ENCODE data around the gene DZIP1L.
A peak's percentile ranks its signal among the peaks of the same experiment; 100 is the strongest.

The DZIP1L gene

DNA sequence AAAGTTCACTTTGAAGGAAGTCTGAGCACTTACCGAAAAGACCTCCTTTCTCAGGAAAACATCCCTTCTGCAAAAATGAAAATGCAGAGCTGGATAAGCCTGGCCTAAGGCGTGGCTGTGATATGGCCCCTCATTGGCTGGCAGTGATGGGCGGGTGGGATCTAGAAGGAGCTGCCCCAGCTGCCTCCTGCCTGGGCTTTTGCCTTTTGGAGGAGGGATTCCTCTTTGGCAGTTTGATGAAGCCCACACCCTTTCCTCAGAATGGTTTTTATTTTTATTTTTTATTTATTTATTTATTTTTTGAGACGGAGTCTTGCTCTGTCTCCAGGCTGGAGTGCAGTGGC is 4.0 kb upstream of the DZIP1L start:
- TF ChIP-seq, protein P1, sequence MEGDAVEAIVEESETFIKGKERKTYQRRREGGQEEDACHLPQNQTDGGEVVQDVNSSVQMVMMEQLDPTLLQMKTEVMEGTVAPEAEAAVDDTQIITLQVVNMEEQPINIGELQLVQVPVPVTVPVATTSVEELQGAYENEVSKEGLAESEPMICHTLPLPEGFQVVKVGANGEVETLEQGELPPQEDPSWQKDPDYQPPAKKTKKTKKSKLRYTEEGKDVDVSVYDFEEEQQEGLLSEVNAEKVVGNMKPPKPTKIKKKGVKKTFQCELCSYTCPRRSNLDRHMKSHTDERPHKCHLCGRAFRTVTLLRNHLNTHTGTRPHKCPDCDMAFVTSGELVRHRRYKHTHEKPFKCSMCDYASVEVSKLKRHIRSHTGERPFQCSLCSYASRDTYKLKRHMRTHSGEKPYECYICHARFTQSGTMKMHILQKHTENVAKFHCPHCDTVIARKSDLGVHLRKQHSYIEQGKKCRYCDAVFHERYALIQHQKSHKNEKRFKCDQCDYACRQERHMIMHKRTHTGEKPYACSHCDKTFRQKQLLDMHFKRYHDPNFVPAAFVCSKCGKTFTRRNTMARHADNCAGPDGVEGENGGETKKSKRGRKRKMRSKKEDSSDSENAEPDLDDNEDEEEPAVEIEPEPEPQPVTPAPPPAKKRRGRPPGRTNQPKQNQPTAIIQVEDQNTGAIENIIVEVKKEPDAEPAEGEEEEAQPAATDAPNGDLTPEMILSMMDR (IDR thresholded peaks at IDR 0.05; ENCODE audit: borderline replicate concordance, extremely low read depth, low read length, poor library complexity, severe bottlenecking) = no peak
- no peak for TF ChIP-seq EZH2 (IDR thresholded peaks at IDR 0.05; ENCODE audit: borderline replicate concordance, low read depth, low read length, severe bottlenecking)
- H3K27ac ChIP-seq (ENCODE audit: low read length) = no peak overlapping the region
- H3K4me3 ChIP-seq (ENCODE audit: low read depth in 1 of 2, low read length in 2 of 2) = no peak overlapping the region

GRCh38 chr3:138118612-138119422 is 3.4 kb upstream of the DZIP1L start:
- TF ChIP-seq, protein P1 (IDR thresholded peaks at IDR 0.05; ENCODE audit: borderline replicate concordance, extremely low read depth, low read length, poor library complexity, severe bottlenecking) = peak; percentile 86
- TF ChIP-seq EZH2 (IDR thresholded peaks at IDR 0.05; ENCODE audit: borderline replicate concordance, low read depth, low read length, severe bottlenecking) = no peak
- ATAC-seq (ENCODE audit: insufficient read depth, low read depth) = peak; percentile 89
- Histone ChIP-seq H3K9me3 (ENCODE audit: insufficient read depth, low read length, severe bottlenecking) (no peaks in the 10 kb centered on the region), H3K4me1 (ENCODE audit: insufficient read depth, low read length) (no peaks in the 10 kb centered on the region), H4K20me1 (ENCODE audit: insufficient read depth, low read length) (no peaks in the 10 kb centered on the region), H3K4me2 (ENCODE audit: insufficient read depth, low read length) (no peak overlapping the region), H3K27me3 (ENCODE audit: insufficient read depth, low read length, poor library complexity) (no peaks in the 10 kb centered on the region), H3K27ac (ENCODE audit: low read length) (no peak overlapping the region), H2AFZ (ENCODE audit: low read depth, low read length) (no peak overlapping the region), H3K36me3 (ENCODE audit: insufficient read depth, low read length) (no peaks in the 10 kb centered on the region), H3K79me2 (ENCODE audit: insufficient read depth, low read length) (no peaks in the 10 kb centered on the region), H3K9ac (ENCODE audit: low read depth, low read length) (no peak overlapping the region), H3K4me3 (ENCODE audit: low read depth in 1 of 2, low read length in 2 of 2) (no peak overlapping the region)
- DNase-seq = peak; percentile 62

More for the DNA sequence above, 4.0 kb upstream of the DZIP1L start:
- Histone ChIP-seq H2AFZ (ENCODE audit: low read depth, low read length) (no peak overlapping the region), H3K36me3 (ENCODE audit: insufficient read depth, low read length) (no peaks in the 10 kb centered on the region), H3K9ac (ENCODE audit: low read depth, low read length) (no peak overlapping the region), H3K4me1 (ENCODE audit: insufficient read depth, low read length) (no peaks in the 10 kb centered on the region), H4K20me1 (ENCODE audit: insufficient read depth, low read length) (no peaks in the 10 kb centered on the region), H3K27me3 (ENCODE audit: insufficient read depth, low read length, poor library complexity) (no peaks in the 10 kb centered on the region), H3K9me3 (ENCODE audit: insufficient read depth, low read length, severe bottlenecking) (no peaks in the 10 kb centered on the region), H3K79me2 (ENCODE audit: insufficient read depth, low read length) (no peaks in the 10 kb centered on the region), H3K4me2 (ENCODE audit: insufficient read depth, low read length) (no peak overlapping the region)
- DNase-seq = no peak
- ATAC-seq (ENCODE audit: insufficient read depth, low read depth) = no peak

DNA sequence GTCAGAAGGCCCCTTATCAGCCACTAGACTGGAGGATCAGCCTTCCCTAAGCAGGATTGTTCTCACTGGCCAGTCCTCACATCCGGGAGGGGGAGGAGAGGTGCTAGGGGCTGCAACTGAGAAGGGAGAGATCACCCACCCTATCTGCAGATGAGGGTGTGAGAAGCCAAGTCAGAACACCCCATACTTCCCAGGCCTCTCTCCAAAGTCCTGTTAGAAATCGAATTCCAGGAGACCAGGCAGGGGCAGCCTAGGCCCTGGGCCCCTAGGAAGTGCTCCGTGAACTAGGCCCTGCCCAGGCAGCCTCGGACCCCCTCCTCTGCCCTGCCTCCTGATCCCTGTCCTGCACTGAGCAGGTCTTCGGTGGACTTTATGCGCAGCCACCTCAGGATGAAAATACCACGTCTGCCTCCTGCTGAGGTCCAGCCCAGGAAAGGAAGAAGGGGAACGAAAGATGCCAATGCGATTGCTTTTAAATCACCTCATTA is 933 bp downstream of the DZIP1L start:
- H3K4me2 ChIP-seq (ENCODE audit: insufficient read depth, low read length) = no peak overlapping the region
- no peak overlapping the region for H2AFZ ChIP-seq (ENCODE audit: low read depth, low read length)
- no peaks in the 10 kb centered on the region for H4K20me1 ChIP-seq (ENCODE audit: insufficient read depth, low read length)
- H3K27me3 ChIP-seq (ENCODE audit: insufficient read depth, low read length, poor library complexity) = peaks cover 7% of the 10 kb centered on the region
- ATAC-seq (ENCODE audit: insufficient read depth, low read depth) (no peak), DNase-seq (no peak)
- no peaks in the 10 kb centered on the region for H3K79me2 ChIP-seq (ENCODE audit: insufficient read depth, low read length)
- no peak overlapping the region for H3K27ac ChIP-seq (ENCODE audit: low read length)
- no peak overlapping the region for H3K4me3 ChIP-seq (ENCODE audit: low read depth in 1 of 2, low read length in 2 of 2)
- H3K4me1 ChIP-seq (ENCODE audit: insufficient read depth, low read length) = no peaks in the 10 kb centered on the region
- H3K36me3 ChIP-seq (ENCODE audit: insufficient read depth, low read length) = no peaks in the 10 kb centered on the region
- TF ChIP-seq EZH2 (IDR thresholded peaks at IDR 0.05; ENCODE audit: borderline replicate concordance, low read depth, low read length, severe bottlenecking) = no peak
- TF ChIP-seq, protein P1 (IDR thresholded peaks at IDR 0.05; ENCODE audit: borderline replicate concordance, extremely low read depth, low read length, poor library complexity, severe bottlenecking) = no peak
- no peaks in the 10 kb centered on the region for H3K9me3 ChIP-seq (ENCODE audit: insufficient read depth, low read length, severe bottlenecking)
- H3K9ac ChIP-seq (ENCODE audit: low read depth, low read length) = no peak overlapping the region

All from DND-41 (cell line).